SK-N-MC (cell line): ENCODE results near the gene CHID1.

Experiments used
- DNase-seq: peaks from one replicate; pipeline ENCODE4 v3.0.0-alpha.2; 2011; ENCODE audit warnings: low read depth, low spot score
- H3K27ac ChIP-seq: fragments of 200-600 bp; sonication (generic); 2 replicates; pipeline ENCODE4 v1.5.1; 2016; ENCODE audit warnings: mixed run types
- H3K36me3 ChIP-seq: fragments of 200-600 bp; sonication (generic); 2 replicates; pipeline ENCODE4 v1.6.1; 2017; ENCODE audit warnings: antibody characterized with exemption, low read length, mixed read lengths; ENCODE audit not compliant: insufficient read depth
- H3K4me3 ChIP-seq: fragments of 200-600 bp; sonication (generic); 2 replicates; pipeline ENCODE4 v1.5.1; 2016
- H3K9ac ChIP-seq: fragments of 200-600 bp; sonication (generic); 2 replicates; pipeline ENCODE4 v1.8.0; 2017; ENCODE audit warnings: mixed run types, mixed read lengths; ENCODE audit not compliant: insufficient read length
- H3K9me3 ChIP-seq: fragments of 200-600 bp; sonication (generic); 2 replicates; pipeline ENCODE4 v1.6.1; 2017; ENCODE audit warnings: low read depth, mild to moderate bottlenecking, antibody characterized with exemption, low read length, moderate library complexity, mixed read lengths
- EZH2 ChIP-seq: fragments of 200-600 bp; sonication (generic); IDR thresholded peaks from one replicate; pipeline ENCODE4 v1.6.1; 2017; ENCODE audit warnings: antibody characterized with exemption
- FOXP2 ChIP-seq: optimal IDR thresholded peaks from 2 replicates; pipeline ENCODE3; 2011; ENCODE audit warnings: mild to moderate bottlenecking, moderate library complexity; ENCODE audit not compliant: insufficient read depth; ENCODE audit errors: extremely low read length, control extremely low read depth
- POLR2AphosphoS5 ChIP-seq: IDR thresholded peaks from 2 replicates; pipeline ENCODE4 v1.6.1; 2012; ENCODE audit warnings: mild to moderate bottlenecking, low read depth, low read length, borderline replicate concordance

Gene CHID1

DNA sequence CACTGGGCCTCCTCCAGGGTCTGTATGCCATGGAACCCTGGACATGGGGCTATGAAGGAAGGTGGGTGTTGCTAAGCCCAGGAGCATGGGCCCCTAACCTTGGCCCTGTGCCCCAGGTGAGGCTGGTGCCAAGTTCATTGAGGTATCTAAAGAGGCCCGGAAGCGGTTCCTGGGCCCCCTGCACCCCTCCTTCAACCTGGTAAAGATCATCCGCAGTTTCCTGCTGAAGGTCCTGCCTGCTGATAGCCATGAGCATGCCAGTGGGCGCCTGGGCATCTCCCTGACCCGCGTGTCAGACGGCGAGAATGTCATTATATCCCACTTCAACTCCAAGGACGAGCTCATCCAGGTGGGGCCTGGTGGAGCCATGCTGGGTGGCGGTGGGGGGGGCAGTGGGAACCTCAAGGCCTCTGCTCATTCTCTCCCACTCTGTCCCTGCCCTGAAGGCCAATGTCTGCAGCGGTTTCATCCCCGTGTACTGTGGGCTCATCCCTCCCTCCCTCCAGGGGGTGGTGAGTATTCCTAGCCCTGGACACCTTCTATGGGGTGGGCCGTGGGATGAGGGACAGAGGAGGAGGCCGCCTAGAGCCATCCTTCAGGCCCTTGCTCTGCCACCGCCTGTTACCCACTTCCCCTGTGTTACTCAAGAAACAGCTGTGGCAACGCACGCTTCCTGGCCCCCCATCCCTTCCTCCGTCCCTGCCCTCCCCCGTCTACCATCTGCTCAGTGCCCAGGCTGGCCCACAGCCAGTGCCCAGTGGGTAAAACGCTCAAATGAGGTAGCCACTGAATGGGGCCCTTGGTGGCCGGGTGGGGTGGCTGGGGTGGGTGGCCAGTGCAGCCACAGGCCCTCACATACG is 88.9 kb downstream of the CHID1 start:
- no peaks in the 10 kb centered on the region for H3K9me3 ChIP-seq
- H3K9ac ChIP-seq: no peak overlapping the region
- no peak for DNase-seq
- TF ChIP-seq EZH2 (no peak), FOXP2 (no peak), POLR2AphosphoS5 (no peak)
- H3K36me3 ChIP-seq: no peaks in the 10 kb centered on the region; the same call in 1 of the 2 replicates
- no peak overlapping the region for H3K4me3 ChIP-seq
- no peak overlapping the region for H3K27ac ChIP-seq

DNA sequence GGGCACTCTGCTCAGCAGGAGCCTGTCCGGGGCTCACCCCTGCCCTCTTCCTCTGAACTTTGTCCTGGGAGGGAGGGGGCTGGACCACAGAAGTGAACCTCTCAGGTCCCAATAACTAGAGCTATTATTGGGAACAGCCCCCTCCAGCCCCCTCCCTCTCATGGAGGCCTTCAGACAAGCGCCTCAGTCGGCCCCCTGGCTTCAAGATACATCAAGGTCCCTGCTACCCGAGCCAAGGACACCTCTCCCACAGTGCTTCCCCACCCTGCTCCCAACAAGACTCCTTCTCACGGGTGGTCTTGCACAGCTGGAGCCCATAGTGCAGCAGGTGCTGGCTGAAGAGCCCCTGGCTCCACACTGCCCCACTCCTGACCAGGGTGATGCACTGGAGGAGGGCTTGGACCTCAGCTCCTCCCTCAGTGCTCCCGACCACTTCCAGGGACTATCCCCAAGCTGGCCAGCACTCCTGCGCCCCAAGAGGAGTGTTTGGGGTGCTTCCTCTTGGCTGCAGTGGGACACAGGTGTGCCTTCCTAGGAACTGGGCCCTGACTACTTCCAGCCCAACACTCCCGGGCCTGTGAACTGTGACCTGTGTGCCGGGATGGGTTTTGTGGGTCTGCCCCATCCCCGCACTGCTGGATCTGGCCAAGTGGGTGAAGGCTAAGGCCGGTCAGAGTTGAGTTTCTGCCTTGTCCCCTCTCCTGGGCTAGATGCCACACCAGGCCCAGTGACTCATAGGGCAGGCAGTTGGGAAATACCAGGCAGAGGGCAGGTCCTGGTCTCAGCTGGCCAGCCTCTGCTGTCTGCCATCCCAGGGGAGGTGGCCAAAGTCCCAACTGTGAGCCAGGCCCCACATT is 89.7 kb downstream of the CHID1 start:
- DNase-seq: no peak
- Histone ChIP-seq H3K4me3 (peak overlapping the region; percentile 88), H3K9ac (peak overlapping the region; percentile 83), H3K9me3 (no peaks in the 10 kb centered on the region), H3K36me3 (no peaks in the 10 kb centered on the region; the same call in 1 of the 2 replicates), H3K27ac (no peak overlapping the region)
- TF ChIP-seq POLR2AphosphoS5: no peak
- TF ChIP-seq FOXP2: no peak
- no peak for TF ChIP-seq EZH2

DNA sequence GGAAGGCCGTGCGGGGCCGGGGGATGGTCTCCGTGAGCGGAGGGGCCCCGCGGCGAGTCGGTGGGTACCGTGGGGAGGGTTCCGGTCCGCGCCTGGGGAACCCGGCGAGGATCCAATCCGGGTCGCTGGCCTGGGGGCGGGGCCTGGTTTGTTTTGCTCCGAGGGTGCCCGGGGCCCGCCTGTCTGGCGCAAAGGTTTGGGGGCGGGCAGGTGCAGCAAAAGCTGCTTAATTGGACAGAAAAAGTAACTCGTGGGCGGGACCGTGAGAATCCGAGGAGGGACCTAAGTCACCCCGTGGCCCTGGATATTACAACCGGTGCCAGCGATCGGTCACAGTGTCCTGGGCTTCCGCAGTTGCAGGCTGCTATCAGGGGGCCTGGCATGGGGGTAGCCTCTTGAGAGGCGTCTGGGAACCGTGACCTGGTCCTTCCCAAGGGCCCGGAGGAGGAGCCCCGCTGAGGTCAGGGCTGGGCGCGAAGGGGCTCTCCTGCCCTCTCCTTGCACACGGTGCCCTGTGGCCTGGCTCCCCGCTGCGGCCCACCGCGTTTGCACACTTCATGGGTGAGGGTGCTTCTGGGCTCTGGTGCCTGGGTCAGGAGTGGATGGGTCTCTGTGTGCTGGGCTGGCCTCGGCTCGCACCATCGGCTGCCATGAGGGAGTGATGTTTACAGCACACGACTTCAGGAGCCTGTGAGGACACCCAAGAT is 90.5 kb downstream of the CHID1 start:
- no peak for DNase-seq
- Histone ChIP-seq H3K27ac (no peak overlapping the region), H3K9ac (peak overlapping the region; percentile 83), H3K36me3 (no peaks in the 10 kb centered on the region; the same call in 1 of the 2 replicates), H3K4me3 (peak overlapping the region; percentile 88), H3K9me3 (no peaks in the 10 kb centered on the region)
- no peak for TF ChIP-seq FOXP2
- no peak for TF ChIP-seq POLR2AphosphoS5
- TF ChIP-seq EZH2: no peak

DNA sequence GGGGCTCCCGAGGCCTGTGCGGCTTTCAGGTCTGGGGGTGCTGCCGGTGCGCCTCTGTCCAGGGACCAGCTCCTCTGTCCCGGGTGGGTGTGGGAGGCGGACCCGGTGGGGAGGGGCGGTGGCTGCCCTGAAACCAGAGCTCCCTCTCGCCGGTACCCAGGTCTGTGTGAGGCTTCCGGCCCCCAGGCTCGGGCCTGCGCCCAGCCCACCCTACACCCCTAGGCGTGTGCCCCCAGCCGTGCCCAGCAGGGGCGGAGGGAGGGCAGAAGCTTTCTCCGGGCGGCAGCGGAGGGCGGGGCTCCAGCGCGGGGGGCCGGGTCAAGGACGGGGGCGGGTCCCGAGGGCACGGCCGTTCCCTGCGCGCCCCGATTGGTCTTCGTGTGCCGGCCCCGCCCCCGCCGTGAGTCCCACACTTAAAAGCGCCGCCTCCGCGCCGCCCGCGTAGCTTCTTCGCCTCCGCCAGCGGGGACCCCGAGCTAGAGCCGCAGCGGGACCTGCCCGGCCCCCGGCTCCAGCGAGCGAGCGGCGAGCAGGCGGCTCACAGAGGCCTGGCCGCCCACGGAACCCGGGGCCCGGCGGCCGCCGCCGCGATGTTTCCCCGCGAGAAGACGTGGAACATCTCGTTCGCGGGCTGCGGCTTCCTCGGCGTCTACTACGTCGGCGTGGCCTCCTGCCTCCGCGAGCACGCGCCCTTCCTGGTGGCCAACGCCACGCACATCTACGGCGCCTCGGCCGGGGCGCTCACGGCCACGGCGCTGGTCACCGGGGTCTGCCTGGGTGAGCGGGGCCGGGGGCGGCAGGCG is 91.3 kb downstream of the CHID1 start:
- Histone ChIP-seq H3K9ac (peak overlapping the region; percentile 83), H3K27ac (no peak overlapping the region), H3K4me3 (peak overlapping the region; percentile 88), H3K9me3 (no peaks in the 10 kb centered on the region), H3K36me3 (no peaks in the 10 kb centered on the region; the same call in 1 of the 2 replicates)
- TF ChIP-seq EZH2 (no peak), POLR2AphosphoS5 (peak; percentile 95), FOXP2 (peak; percentile 17)
- DNase-seq: no peak

DNA sequence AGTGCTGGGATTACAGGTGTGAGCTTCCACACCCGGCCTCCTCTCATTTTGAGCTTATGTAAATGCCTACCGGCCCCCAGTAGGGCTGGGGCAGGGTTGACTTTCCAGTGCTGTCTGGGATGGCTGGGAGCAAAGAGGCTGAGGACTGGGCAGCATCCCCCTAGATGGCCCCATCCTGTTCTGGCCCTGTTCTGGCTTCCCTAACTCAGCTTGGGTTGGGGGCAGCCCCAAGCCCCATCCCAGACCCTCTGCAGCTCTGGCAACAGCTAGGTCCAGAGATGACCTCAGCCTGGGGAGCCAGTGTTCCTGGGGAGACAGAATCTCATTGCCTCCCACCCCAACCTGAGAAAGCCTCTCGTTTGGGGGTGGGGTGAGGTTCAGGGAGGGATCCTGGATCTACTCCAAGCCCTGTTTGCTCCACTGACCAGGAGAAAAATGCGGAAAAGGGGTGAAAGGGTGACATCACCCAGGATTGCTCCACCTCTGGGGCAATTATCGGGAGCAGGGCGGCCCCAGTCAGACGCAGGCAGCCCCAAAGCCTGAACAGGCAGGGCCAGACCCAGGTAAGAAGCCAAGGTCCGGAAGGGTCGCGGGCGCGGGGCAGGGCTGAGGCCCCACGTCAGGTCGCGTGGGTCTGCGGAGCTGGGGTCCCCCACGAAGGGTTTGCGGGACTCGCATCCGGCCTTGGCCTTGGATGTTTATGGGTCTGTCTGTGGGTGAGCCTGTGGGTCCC is 92.0 kb downstream of the CHID1 start, which contains the start of gene PNPLA2:
Gene PNPLA2 (plus strand): TSS at position 519 of the 733 bp plus-strand sequence. CDS start 805 bp downstream, outside the sequence.
- DNase-seq: no peak
- H3K27ac ChIP-seq: no peak within 1 kb of the TSS
- H3K9me3 ChIP-seq: no peaks in the 10 kb centered on the region
- H3K9ac ChIP-seq: peak within 1 kb of the TSS; percentile 83
- TF ChIP-seq EZH2 (no peak), FOXP2 (no peak), POLR2AphosphoS5 (no peak)
- peak within 1 kb of the TSS; percentile 88 for H3K4me3 ChIP-seq
- H3K36me3 ChIP-seq: peaks cover 5% of the 10 kb centered on the region
